PC-9 (cell line): ENCODE data around the gene TCF12. TPM values are rescaled to one million over a fixed set of nuclear protein-coding genes. Genes with fewer than 3 reads are reported as not detected.

Experiments
- BruUV-seq: library from RNA; stranded (reverse); fragments of 400-500 nt; replicated peaks from 2 replicates; lab custom pipeline; 2021; lab: Mats Ljungman, UMichigan
- CTCF ChIA-PET: fragments of 300-600 bp; sonication (Branson Sonifier 250); formaldehyde crosslinking; loops from one replicate; lab custom pipeline; 2022; ENCODE audit warnings: antibody characterized with exemption; lab: Charles Lee
- POLR2A ChIA-PET: fragments of 300-600 bp; sonication (Branson Sonifier 250); formaldehyde crosslinking; loops from one replicate; lab custom pipeline; 2022; ENCODE audit warnings: antibody characterized with exemption; ENCODE audit not compliant: unreplicated experiment; lab: Charles Lee
- DNase-seq, 2 experiments: peaks; one replicate each; pipeline versions ENCODE4 v3.0.0 to v3.0.0-alpha.2; 2015 to 2022; ENCODE audit warnings: mixed read lengths in 1 of 2
- H2AFZ ChIP-seq: fragments of 200-600 bp; sonication (generic); 2 replicates; pipeline ENCODE4 v1.8.1; 2017; ENCODE audit warnings: antibody characterized with exemption
- H3F3A ChIP-seq: fragments of 200-600 bp; sonication (generic); 2 replicates; pipeline ENCODE4 v1.8.1; 2017; ENCODE audit warnings: antibody characterized with exemption, mild to moderate bottlenecking, low read depth; ENCODE audit not compliant: insufficient read depth
- H3K27ac ChIP-seq: fragments of 200-600 bp; sonication (generic); 2 replicates; pipeline ENCODE4 v1.6.1; 2016; ENCODE audit warnings: mixed run types
- H3K27me3 ChIP-seq: fragments of 200-600 bp; sonication (generic); 2 replicates; pipeline ENCODE4 v1.6.1; 2016; ENCODE audit warnings: low read depth, mixed run types; ENCODE audit not compliant: insufficient read depth
- H3K36me3 ChIP-seq: fragments of 200-600 bp; sonication (generic); 2 replicates; pipeline ENCODE4 v1.6.1; 2016; ENCODE audit warnings: low read depth, mixed run types
- H3K4me1 ChIP-seq: fragments of 200-600 bp; sonication (generic); replicated peaks from 2 replicates; pipeline ENCODE4 v1.6.1; 2016; ENCODE audit warnings: mixed run types; ENCODE audit not compliant: insufficient read depth
- H3K4me2 ChIP-seq: fragments of 200-600 bp; sonication (generic); 2 replicates; pipeline ENCODE4 v1.6.1; 2017; ENCODE audit warnings: mixed run types
- H3K4me3 ChIP-seq: fragments of 200-600 bp; sonication (generic); 2 replicates; pipeline ENCODE4 v1.6.1; 2016; ENCODE audit warnings: mixed run types
- H3K79me2 ChIP-seq: fragments of 200-600 bp; sonication (generic); 2 replicates; pipeline ENCODE4 v1.6.1; 2017; ENCODE audit warnings: low read depth, mixed run types
- H3K9me2 ChIP-seq: fragments of 200-600 bp; sonication (generic); 2 replicates; pipeline ENCODE4 v1.8.1; 2017; ENCODE audit warnings: mild to moderate bottlenecking; ENCODE audit not compliant: insufficient read depth
- H3K9me3 ChIP-seq: fragments of 200-600 bp; sonication (generic); 2 replicates; pipeline ENCODE4 v1.8.1; 2016; ENCODE audit warnings: low read depth; ENCODE audit not compliant: insufficient read depth
- H4K20me1 ChIP-seq: fragments of 200-600 bp; sonication (generic); 2 replicates; pipeline ENCODE4 v1.8.1; 2017; ENCODE audit not compliant: insufficient read depth
- EZH2 ChIP-seq: fragments of 200-600 bp; sonication (generic); IDR thresholded peaks from 2 replicates; pipeline ENCODE4 v1.8.0; 2017; ENCODE audit warnings: antibody characterized with exemption, low read depth
- intact Hi-C: fragments of 100-400 bp; cut with micrococcal nuclease; formaldehyde crosslinking; loops from one replicate; pipeline ENCODE4 v1.10.0; 2022; ENCODE audit not compliant: unreplicated experiment
- total RNA-seq: library from RNA; stranded (reverse); gene quantifications from 2 replicates; pipeline ENCODE4 v1.2.3, GENCODE V29; 2021
- TF ChIP-seq, protein P1 (sequence below): fragments of 200-600 bp; sonication (generic); conservative IDR thresholded peaks from 2 replicates; pipeline ENCODE4 v1.6.1; 2017; ENCODE audit warnings: mixed run types, antibody characterized with exemption, mild to moderate bottlenecking, moderate library complexity

The TCF12 gene
- total RNA-seq, 1 experiment from 2014 or later = 60.1 TPM

DNA sequence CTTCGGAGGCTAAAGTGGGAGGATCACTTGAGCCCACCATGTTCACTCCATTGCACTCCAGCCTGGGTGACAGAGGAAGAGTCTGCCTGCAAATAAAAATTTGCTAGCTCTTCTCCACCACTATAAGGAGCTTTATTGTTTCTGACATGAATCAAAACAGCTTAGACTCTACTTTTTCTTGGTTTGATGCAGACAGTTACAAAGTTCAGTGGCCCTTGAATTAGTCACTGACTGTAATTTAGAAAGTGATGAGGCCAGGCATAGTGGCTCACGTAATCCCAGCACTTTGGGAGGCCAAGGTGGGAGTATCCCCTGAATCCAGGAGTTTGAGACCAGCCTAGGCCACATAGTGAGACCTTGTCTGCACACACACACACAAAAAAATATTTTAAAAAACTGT is 285.5 kb downstream of the TCF12 start:
- CTCF ChIA-PET = no interaction called here
- Histone ChIP-seq H3K36me3 (no peaks in the 10 kb centered on the region), H3K27ac (no peak overlapping the region), H2AFZ (no peak overlapping the region), H3F3A (no peaks in the 10 kb centered on the region), H3K27me3 (no peaks in the 10 kb centered on the region), H3K9me3 (no peaks in the 10 kb centered on the region), H4K20me1 (no peaks in the 10 kb centered on the region), H3K9me2 (no peaks in the 10 kb centered on the region), H3K4me1 (no peaks in the 10 kb centered on the region), H3K4me3 (no peak overlapping the region), H3K79me2 (no peaks in the 10 kb centered on the region), H3K4me2 (no peak overlapping the region)
- POLR2A ChIA-PET = no interaction called here
- BruUV-seq = no TSS peak
- intact Hi-C loops = no loop called here
- no peak for DNase-seq
- TF ChIP-seq EZH2 = no peak
- TF ChIP-seq, protein P1, sequence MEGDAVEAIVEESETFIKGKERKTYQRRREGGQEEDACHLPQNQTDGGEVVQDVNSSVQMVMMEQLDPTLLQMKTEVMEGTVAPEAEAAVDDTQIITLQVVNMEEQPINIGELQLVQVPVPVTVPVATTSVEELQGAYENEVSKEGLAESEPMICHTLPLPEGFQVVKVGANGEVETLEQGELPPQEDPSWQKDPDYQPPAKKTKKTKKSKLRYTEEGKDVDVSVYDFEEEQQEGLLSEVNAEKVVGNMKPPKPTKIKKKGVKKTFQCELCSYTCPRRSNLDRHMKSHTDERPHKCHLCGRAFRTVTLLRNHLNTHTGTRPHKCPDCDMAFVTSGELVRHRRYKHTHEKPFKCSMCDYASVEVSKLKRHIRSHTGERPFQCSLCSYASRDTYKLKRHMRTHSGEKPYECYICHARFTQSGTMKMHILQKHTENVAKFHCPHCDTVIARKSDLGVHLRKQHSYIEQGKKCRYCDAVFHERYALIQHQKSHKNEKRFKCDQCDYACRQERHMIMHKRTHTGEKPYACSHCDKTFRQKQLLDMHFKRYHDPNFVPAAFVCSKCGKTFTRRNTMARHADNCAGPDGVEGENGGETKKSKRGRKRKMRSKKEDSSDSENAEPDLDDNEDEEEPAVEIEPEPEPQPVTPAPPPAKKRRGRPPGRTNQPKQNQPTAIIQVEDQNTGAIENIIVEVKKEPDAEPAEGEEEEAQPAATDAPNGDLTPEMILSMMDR = no peak

DNA sequence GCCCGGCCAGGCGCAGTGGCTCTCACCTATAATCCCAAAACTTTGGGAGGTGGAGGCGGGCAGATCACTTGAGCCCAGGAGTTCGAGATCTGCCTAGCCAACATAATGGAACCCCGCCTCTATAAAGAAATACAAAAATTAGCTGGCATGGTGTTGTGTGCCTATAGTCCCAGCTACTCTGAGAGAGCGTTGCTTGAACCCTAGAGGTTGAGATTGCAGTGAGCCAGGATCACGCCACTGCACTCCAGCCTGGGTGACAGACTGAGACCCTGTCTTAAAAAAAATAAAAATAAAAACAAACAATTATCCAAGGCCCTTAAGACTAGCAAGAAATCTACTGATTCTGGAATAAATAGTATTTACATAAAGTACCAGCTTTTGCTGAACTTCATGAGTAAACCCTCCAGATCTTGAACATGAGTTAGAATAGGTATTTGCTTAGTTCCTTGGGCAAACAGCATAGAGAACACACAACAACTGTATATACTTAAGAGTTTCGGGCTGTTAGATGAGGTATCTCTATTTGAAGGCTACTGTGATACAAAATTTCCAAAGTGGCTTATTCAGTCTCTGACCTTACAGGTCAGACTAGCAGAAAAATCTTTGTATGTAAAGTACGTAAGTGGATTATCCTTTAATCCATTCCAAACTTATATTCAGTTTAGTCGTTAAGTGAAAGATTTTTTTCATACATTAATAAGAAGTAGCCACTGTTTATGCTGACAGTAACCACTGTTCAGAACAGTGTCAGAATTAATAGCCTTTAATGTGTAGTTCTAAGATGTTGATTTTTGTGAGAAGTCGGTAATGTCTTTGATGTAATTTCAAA is 286.8 kb downstream of the TCF12 start:
- no peak for DNase-seq
- CTCF ChIA-PET = no interaction called here
- BruUV-seq = no TSS peak
- no peaks in the 10 kb centered on the region for H3K27me3 ChIP-seq
- H3K4me2 ChIP-seq = no peak overlapping the region
- intact Hi-C loops = no loop called here
- H3K4me3 ChIP-seq = no peak overlapping the region
- no peaks in the 10 kb centered on the region for H3K79me2 ChIP-seq
- H3K4me1 ChIP-seq = no peaks in the 10 kb centered on the region
- no peaks in the 10 kb centered on the region for H4K20me1 ChIP-seq
- H3K27ac ChIP-seq = no peak overlapping the region
- H2AFZ ChIP-seq = no peak overlapping the region
- no peaks in the 10 kb centered on the region for H3K9me2 ChIP-seq
- H3K36me3 ChIP-seq = no peaks in the 10 kb centered on the region
- H3K9me3 ChIP-seq = no peaks in the 10 kb centered on the region
- no peaks in the 10 kb centered on the region for H3F3A ChIP-seq
- no peak for TF ChIP-seq EZH2
- TF ChIP-seq, protein P1 = no peak
- POLR2A ChIA-PET = no interaction called here

DNA sequence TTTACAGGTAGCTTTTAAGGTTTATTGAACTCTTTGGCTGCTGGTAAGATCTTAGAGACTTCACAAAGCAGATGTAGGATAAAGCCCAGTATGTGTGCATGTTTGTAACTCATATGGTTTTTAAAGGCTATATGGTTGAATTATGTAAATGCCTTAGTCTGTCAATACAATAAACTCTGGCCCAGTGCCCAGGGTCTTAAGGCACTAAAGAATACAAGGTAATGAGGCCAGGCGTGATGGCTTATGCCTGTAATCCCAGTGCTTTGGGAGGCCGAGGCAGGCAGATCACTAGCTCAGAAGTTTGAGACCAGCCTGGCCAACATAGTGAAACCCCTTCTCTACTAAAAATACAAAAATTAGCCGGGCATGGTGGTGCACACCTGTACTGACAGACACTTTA is 287.6 kb downstream of the TCF12 start:
- Histone ChIP-seq H2AFZ (no peak overlapping the region), H3K27me3 (no peaks in the 10 kb centered on the region), H3K4me1 (no peaks in the 10 kb centered on the region), H4K20me1 (no peaks in the 10 kb centered on the region), H3K36me3 (no peaks in the 10 kb centered on the region), H3K79me2 (no peaks in the 10 kb centered on the region), H3K9me3 (no peaks in the 10 kb centered on the region), H3K4me3 (no peak overlapping the region), H3F3A (no peaks in the 10 kb centered on the region), H3K9me2 (no peaks in the 10 kb centered on the region), H3K27ac (no peak overlapping the region), H3K4me2 (no peak overlapping the region)
- no TSS peak for BruUV-seq
- no peak for DNase-seq
- CTCF ChIA-PET = no interaction called here
- no peak for TF ChIP-seq EZH2
- TF ChIP-seq, protein P1 = no peak
- POLR2A ChIA-PET = no interaction called here
- intact Hi-C loops = no loop called here
